Lower leg skin (tissue), 4 donors: ENCODE results near the gene NCKAP5. TPM values are rescaled to one million over a fixed set of nuclear protein-coding genes. Genes with fewer than 3 reads are reported as not detected.

Experiments used
- DNase-seq, 2 donors: peaks; one replicate each; pipeline ENCODE4 v3.0.0-alpha.2; 2019; ENCODE audit warnings: low spot score in 2 of 2
- H3K4me3 ChIP-seq: fragments of 200-600 bp; sonication (generic); 2 replicates; pipeline ENCODE4 v1.5.1; 2017; ENCODE audit warnings: mild to moderate bottlenecking, low read depth; ENCODE audit not compliant: poor library complexity, severe bottlenecking
- POLR2A ChIP-seq, 2 donors: fragments of 450-650 bp; IDR thresholded peaks; one replicate each; pipeline ENCODE4 v1.6.1; 2016 to 2017; ENCODE audit warnings: antibody characterized with exemption in 2 of 2, mild to moderate bottlenecking in 1 of 2, moderate library complexity in 1 of 2
- WGBS, 2 donors: methylation state at CpG; one replicate each; pipeline ENCODE4 v1.1.5; 2018; 5-methylcytosine and 5-hydroxymethylcytosine counted together
- intact Hi-C: fragments of 100-400 bp; cut with DNase I; formaldehyde crosslinking; loops from one replicate; pipeline ENCODE4 v1.15.0; 2023; ENCODE audit warnings: low total_unique reads
- total RNA-seq, 4 donors: library from RNA; depleted of rRNA; stranded (reverse); fragments of >200 nt; gene quantifications; one replicate each; pipeline ENCODE4 v1.1.0, GENCODE V29; 2016
- TF ChIP-seq, protein P1 (sequence below), 3 donors: fragments of 450-650 bp; IDR thresholded peaks; one replicate each; pipeline ENCODE4 v1.5.1; 2016; ENCODE audit warnings: antibody characterized with exemption in 3 of 3, mild to moderate bottlenecking in 3 of 3, moderate library complexity in 2 of 3

NCKAP5 gene
- total RNA-seq, 4 donors from 2014 or later, result 2.0 to 5.1 (median 3.6) TPM

DNA sequence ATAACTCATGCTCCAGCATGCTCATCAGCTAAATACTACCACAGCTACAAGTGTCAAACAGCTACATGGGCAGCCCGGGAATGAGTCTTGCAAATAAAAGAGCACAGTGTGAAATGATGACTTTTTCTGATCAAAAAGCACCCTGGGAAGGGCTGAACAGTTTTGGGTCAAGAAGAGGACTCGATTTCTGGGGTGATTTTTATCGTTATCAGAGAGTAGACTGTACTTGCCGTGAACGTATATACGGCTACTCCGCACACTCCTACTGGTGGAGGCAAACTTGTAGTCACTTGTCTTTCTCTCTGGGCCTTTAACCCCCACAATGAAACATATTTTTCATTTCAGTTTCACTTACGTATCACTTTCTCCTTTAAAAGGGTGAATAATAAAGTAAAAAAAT is 54.4 kb downstream of the NCKAP5 start:
- TF ChIP-seq, protein P1, sequence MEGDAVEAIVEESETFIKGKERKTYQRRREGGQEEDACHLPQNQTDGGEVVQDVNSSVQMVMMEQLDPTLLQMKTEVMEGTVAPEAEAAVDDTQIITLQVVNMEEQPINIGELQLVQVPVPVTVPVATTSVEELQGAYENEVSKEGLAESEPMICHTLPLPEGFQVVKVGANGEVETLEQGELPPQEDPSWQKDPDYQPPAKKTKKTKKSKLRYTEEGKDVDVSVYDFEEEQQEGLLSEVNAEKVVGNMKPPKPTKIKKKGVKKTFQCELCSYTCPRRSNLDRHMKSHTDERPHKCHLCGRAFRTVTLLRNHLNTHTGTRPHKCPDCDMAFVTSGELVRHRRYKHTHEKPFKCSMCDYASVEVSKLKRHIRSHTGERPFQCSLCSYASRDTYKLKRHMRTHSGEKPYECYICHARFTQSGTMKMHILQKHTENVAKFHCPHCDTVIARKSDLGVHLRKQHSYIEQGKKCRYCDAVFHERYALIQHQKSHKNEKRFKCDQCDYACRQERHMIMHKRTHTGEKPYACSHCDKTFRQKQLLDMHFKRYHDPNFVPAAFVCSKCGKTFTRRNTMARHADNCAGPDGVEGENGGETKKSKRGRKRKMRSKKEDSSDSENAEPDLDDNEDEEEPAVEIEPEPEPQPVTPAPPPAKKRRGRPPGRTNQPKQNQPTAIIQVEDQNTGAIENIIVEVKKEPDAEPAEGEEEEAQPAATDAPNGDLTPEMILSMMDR (IDR thresholded peaks at IDR 0.05), result no peak
- TF ChIP-seq POLR2A (IDR thresholded peaks at IDR 0.05), result no peak
- H3K4me3 ChIP-seq, result no peak overlapping the region
- no peak for DNase-seq
- intact Hi-C loops, result no loop called here
- 92 to 93% methylated on average over 8 of the region's 8 CpGs for WGBS, 2 donors

DNA sequence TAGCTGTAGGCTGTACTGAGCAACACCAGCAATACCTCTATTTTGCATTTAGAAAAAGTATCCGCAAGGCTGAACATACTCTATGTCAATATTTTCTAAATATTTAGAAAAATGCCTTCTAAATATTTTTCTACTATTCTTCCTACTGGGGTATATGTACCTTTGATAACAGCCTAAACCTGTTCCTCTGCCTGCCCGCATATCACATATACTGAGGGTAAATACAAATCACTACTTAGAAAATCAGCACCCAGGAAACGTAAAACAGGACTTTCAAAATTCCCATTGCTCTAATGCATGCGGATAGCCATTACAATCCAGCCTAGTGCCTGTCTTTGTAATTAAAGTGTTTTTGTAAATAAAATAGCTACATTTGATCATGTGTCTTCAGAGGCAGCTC is 56.1 kb downstream of the NCKAP5 start:
- 96% methylated on average over 4 of the region's 4 CpGs for WGBS, 2 donors
- intact Hi-C loops, result no loop called here
- no peak for DNase-seq
- TF ChIP-seq POLR2A (IDR thresholded peaks at IDR 0.05), result no peak
- TF ChIP-seq, protein P1 (IDR thresholded peaks at IDR 0.05), result no peak
- H3K4me3 ChIP-seq, result no peak overlapping the region

DNA sequence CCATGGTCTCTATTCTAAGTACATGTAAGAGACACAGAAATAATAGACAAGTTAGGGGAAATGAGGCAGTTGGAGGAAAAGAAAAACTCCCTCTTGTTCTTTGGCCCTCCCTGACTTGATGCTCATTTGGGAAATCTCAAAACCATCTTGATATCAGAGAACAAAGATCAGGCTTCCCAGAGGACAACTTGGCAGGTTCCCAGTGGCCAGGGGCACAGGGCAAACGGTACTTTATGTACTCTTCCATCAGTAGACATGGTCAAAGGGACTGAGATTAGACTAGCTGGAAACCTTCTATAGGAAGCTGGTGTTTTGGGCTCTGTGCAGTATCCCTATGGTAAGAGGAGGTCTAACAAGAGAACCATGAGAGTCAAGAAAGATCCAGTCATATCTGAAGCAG is 56.6 kb downstream of the NCKAP5 start:
- intact Hi-C loops, result no loop called here
- no peak overlapping the region for H3K4me3 ChIP-seq
- DNase-seq, result no peak
- 0 to 35% methylated on average over 1 of the region's 1 CpG for WGBS, 2 donors
- no peak for TF ChIP-seq POLR2A (IDR thresholded peaks at IDR 0.05)
- TF ChIP-seq, protein P1 (IDR thresholded peaks at IDR 0.05), result no peak

DNA sequence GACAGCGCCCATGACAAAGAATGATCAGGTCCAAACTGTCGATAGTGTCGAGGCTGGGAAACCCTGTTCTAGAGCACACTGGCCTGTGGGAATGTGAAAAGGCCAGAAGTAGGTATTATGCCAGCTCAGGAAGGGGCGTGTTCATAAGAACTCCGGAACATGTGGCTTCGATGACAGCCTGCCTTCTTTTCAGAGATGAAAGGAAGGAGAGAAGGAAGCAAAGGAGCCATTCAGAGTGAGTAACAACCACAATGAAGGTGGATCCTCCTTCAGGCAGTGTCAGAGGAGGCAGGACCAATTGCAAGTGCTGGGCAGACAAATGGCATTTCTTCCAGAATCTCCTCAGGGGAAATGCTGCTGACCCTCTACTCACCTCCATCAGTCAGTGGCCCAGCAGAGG is 58.5 kb downstream of the NCKAP5 start:
- WGBS, 2 donors, result 81 to 89% methylated on average over 6 of the region's 6 CpGs
- DNase-seq, result no peak
- H3K4me3 ChIP-seq, result no peak overlapping the region
- intact Hi-C loops, result no loop called here
- no peak for TF ChIP-seq POLR2A (IDR thresholded peaks at IDR 0.05)
- TF ChIP-seq, protein P1 (IDR thresholded peaks at IDR 0.05), result no peak

DNA sequence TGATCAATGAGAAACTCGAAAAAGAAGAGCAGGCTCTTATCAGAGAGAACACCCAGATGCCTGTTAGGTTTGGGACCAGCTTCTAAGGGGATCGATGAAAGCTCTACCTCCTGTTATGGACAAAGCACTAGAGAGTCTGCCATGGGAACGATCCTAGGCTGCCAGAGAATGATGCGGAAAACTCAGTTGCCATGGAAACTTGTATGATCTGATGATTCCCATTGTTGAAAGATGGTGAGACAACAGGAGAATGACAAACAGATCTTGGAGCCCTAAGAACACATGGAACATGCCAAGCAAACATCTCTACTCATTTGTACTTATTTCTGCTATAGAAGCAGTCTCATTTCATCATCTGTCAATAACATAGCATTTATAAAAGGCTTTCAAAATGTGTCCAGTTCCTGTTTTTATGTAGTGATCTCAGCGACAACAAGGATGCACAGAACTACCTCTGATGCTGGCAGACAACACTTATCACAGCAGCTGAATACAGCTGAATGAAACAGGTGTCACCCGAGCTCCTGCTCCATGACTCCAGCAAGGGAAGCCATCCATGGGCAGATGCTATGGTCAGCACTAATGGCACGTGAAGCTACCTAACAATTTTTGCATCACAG is 59.6 kb downstream of the NCKAP5 start:
- TF ChIP-seq, protein P1 (IDR thresholded peaks at IDR 0.05), result no peak
- TF ChIP-seq POLR2A (IDR thresholded peaks at IDR 0.05), result no peak
- no peak overlapping the region for H3K4me3 ChIP-seq
- intact Hi-C loops, result no loop called here
- DNase-seq, result no peak
- WGBS, 2 donors, result 85 to 88% methylated on average over 7 of the region's 7 CpGs

DNA sequence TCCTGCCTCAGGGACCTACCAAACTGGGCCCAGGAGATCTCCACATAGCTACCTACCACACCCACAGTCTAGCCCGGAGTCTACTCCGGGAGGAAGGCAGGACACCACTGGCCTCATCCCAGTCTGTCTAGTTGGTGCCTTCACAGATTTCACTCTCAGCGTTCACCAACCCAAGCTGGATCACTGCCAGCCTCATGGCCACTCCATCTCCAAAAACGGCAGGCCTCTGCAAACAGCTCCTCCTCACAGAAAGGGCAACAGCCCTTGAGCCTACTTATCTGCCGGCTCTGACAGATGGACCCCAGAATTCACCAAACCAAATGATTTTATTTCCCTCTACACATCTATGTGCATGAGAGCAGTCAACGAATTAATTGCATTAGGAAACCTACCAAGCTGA is 61.3 kb downstream of the NCKAP5 start:
- TF ChIP-seq, protein P1 (IDR thresholded peaks at IDR 0.05), result no peak
- TF ChIP-seq POLR2A (IDR thresholded peaks at IDR 0.05), result no peak
- no peak for DNase-seq
- 60 to 70% methylated on average over 6 of the region's 6 CpGs for WGBS, 2 donors
- intact Hi-C loops, result no loop called here
- H3K4me3 ChIP-seq, result no peak overlapping the region
